ENCODE measurements around the gene DTWD2.

The DTWD2 gene

GRCh38 chr5:118789366-118789765 is 199.0 kb downstream of the DTWD2 start:
- no peak for DNase-seq (ENCODE audit: low read depth in 1 of 2, low spot score in 1 of 2)

- DNase-seq (ENCODE audit: low read depth in 1 of 2, low spot score in 1 of 2), result no peak
Observed at GRCh38 chr5:118788351-118788750, 200.0 kb downstream of the DTWD2 start.

Data from stimulated activated CD4-positive, alpha-beta T cell treated with anti-CD3 and anti-CD28 coated beads, Interleukin-15, amount 100 ng/mL, for 1 hour (primary cell).